H9 (cell line): ENCODE measurements around the gene CEP131. TPM values are rescaled to one million over a fixed set of nuclear protein-coding genes. Genes with fewer than 3 reads are reported as not detected.

Experiments
- DNase-seq: peaks from one replicate; pipeline ENCODE4 v3.0.0-alpha.2; 2017
- H2AFZ ChIP-seq: one replicate; pipeline ENCODE4 v1.6.1; 2013; ENCODE audit warnings: mild to moderate bottlenecking, low read length, control low read depth, moderate library complexity
- H2AK5ac ChIP-seq: 2 replicates; pipeline ENCODE4 v1.6.1; 2013; ENCODE audit warnings: low read length, control low read depth, mixed read lengths; ENCODE audit not compliant: insufficient read length
- H2BK120ac ChIP-seq: one replicate; pipeline ENCODE4 v1.6.1; 2013; ENCODE audit warnings: low read depth, mild to moderate bottlenecking, low read length, control low read depth, inconsistent platforms; ENCODE audit not compliant: poor library complexity, severe bottlenecking
- H2BK12ac ChIP-seq: 2 replicates; pipeline ENCODE4 v1.6.1; 2013; ENCODE audit warnings: low read length, control low read depth, mixed read lengths, low read depth; ENCODE audit not compliant: insufficient read length
- H2BK15ac ChIP-seq: 2 replicates; pipeline ENCODE4 v1.6.1; 2013; ENCODE audit warnings: low read depth, low read length, control low read depth
- H2BK20ac ChIP-seq: one replicate; pipeline ENCODE4 v1.6.1; 2013; ENCODE audit warnings: low read depth, mild to moderate bottlenecking, low read length, control low read depth, inconsistent platforms; ENCODE audit not compliant: poor library complexity, severe bottlenecking
- H2BK5ac ChIP-seq: 2 replicates; pipeline ENCODE4 v1.6.1; 2013; ENCODE audit warnings: low read length, control low read depth, mixed read lengths; ENCODE audit not compliant: insufficient read length
- H3K14ac ChIP-seq: 2 replicates; pipeline ENCODE4 v1.6.1; 2013; ENCODE audit warnings: low read length, control low read depth; ENCODE audit not compliant: insufficient read depth
- H3K18ac ChIP-seq: 2 replicates; pipeline ENCODE4 v1.6.1; 2013; ENCODE audit warnings: low read depth, mild to moderate bottlenecking, mixed read lengths, low read length, control low read depth; ENCODE audit not compliant: insufficient read length
- H3K23ac ChIP-seq: 2 replicates; pipeline ENCODE4 v1.6.1; 2013; ENCODE audit warnings: low read length, control low read depth, mixed read lengths, low read depth; ENCODE audit not compliant: insufficient read length
- H3K23me2 ChIP-seq: 2 replicates; pipeline ENCODE4 v1.6.1; 2013; ENCODE audit warnings: low read depth, mild to moderate bottlenecking, mixed read lengths, low read length, control low read depth; ENCODE audit not compliant: insufficient read length, poor library complexity, severe bottlenecking
- H3K27ac ChIP-seq: 2 replicates; pipeline ENCODE4 v1.5.1; 2013; ENCODE audit warnings: low read length, control low read depth, mixed read lengths, low read depth; ENCODE audit not compliant: insufficient read length
- H3K27me3 ChIP-seq: 2 replicates; pipeline ENCODE4 v1.6.1; 2013; ENCODE audit warnings: low read length, control low read depth, inconsistent platforms; ENCODE audit not compliant: insufficient read depth
- H3K4ac ChIP-seq: 2 replicates; pipeline ENCODE4 v1.6.1; 2013; ENCODE audit warnings: low read depth, mild to moderate bottlenecking, control low read depth, inconsistent platforms, low read length, moderate library complexity
- H3K4me1 ChIP-seq: 2 replicates; pipeline ENCODE4 v1.6.1; 2013; ENCODE audit warnings: low read length, control low read depth, inconsistent platforms; ENCODE audit not compliant: insufficient read depth
- H3K4me2 ChIP-seq: 2 replicates; pipeline ENCODE4 v1.6.1; 2013; ENCODE audit warnings: low read length, control low read depth, mixed read lengths; ENCODE audit not compliant: insufficient read length, insufficient read depth
- H3K56ac ChIP-seq: 2 replicates; pipeline ENCODE4 v1.6.1; 2013; ENCODE audit warnings: low read depth, mild to moderate bottlenecking, mixed read lengths, low read length, control low read depth; ENCODE audit not compliant: insufficient read length
- H3K79me1 ChIP-seq: 2 replicates; pipeline ENCODE4 v1.6.1; 2013; ENCODE audit warnings: low read depth, mild to moderate bottlenecking, moderate library complexity, low read length, control low read depth, inconsistent platforms; ENCODE audit not compliant: insufficient read depth, poor library complexity, severe bottlenecking
- H3K79me2 ChIP-seq: 2 replicates; pipeline ENCODE4 v1.6.1; 2013; ENCODE audit warnings: low read length, control low read depth, inconsistent platforms; ENCODE audit not compliant: insufficient read depth
- H3K9ac ChIP-seq: 2 replicates; pipeline ENCODE4 v1.6.1; 2013; ENCODE audit warnings: low read length, control low read depth, mixed read lengths; ENCODE audit not compliant: insufficient read length; ENCODE audit errors: extremely low read depth
- H3K9me3 ChIP-seq: one replicate; pipeline ENCODE4 v1.6.1; 2013; ENCODE audit warnings: low read depth, low read length, inconsistent platforms; ENCODE audit not compliant: control insufficient read depth
- H3T11ph ChIP-seq: one replicate; pipeline ENCODE4 v1.6.1; 2013; ENCODE audit warnings: mild to moderate bottlenecking, low read length, control low read depth, inconsistent platforms
- H4K20me1 ChIP-seq: one replicate; pipeline ENCODE4 v1.6.1; 2013; ENCODE audit not compliant: control insufficient read depth, insufficient read length, insufficient read depth
- H4K5ac ChIP-seq: 2 replicates; pipeline ENCODE4 v1.6.1; 2013; ENCODE audit warnings: low read depth, mild to moderate bottlenecking, mixed read lengths, low read length, control low read depth; ENCODE audit not compliant: insufficient read length
- H4K8ac ChIP-seq: replicated peaks from 2 replicates; pipeline ENCODE4 v1.6.1; 2013; ENCODE audit warnings: low read length, control low read depth, mixed read lengths, low read depth; ENCODE audit not compliant: insufficient read length
- H4K91ac ChIP-seq: 2 replicates; pipeline ENCODE4 v1.6.1; 2013; ENCODE audit warnings: low read depth, mild to moderate bottlenecking, moderate library complexity, mixed read lengths, low read length, control low read depth; ENCODE audit not compliant: insufficient read length
- H3K27ac Mint-ChIP-seq, 3 experiments: 2 replicates in 2 of 3; 3 replicates in 1 of 3; pipeline ENCODE4 v1.8.0; 2020 to 2021; ENCODE audit warnings: mixed read lengths in 3 of 3, mild to moderate bottlenecking in 1 of 3, moderate library complexity in 1 of 3
- H3K27me3 Mint-ChIP-seq: 2 replicates; pipeline ENCODE4 v1.8.0; 2021; ENCODE audit warnings: low read depth, mild to moderate bottlenecking, moderate library complexity, mixed read lengths
- H3K36me3 Mint-ChIP-seq, 3 experiments: 2 replicates in 2 of 3; 3 replicates in 1 of 3; pipeline ENCODE4 v1.8.0; 2020 to 2021; ENCODE audit warnings: low read depth in 3 of 3, mixed read lengths in 3 of 3; ENCODE audit not compliant: insufficient read depth in 1 of 3
- H3K4me1 Mint-ChIP-seq, 2 experiments: 2 replicates each; pipeline ENCODE4 v1.8.0; 2020; ENCODE audit warnings: mixed read lengths in 2 of 2
- H3K4me3 Mint-ChIP-seq, 2 experiments: 2 replicates in 1 of 2; 3 replicates in 1 of 2; pipeline ENCODE4 v1.8.0; 2020 to 2021; ENCODE audit warnings: mild to moderate bottlenecking in 2 of 2, mixed read lengths in 2 of 2, moderate library complexity in 1 of 2
- H3K9me3 Mint-ChIP-seq, 2 experiments: 2 replicates in 1 of 2; 3 replicates in 1 of 2; pipeline ENCODE4 v1.8.0; 2020; ENCODE audit warnings: mild to moderate bottlenecking in 2 of 2, mixed read lengths in 2 of 2, moderate library complexity in 1 of 2
- CTCF ChIP-seq: fragments of 200-600 bp; sonication (generic); conservative IDR thresholded peaks from 3 replicates; pipeline ENCODE4 v1.8.0; 2021; ENCODE audit warnings: antibody characterized with exemption, mild to moderate bottlenecking
- WGBS: extraction: QIAGEN DNeasy Blood & Tissue Kit; methylation state at CpG from one replicate; pipeline ENCODE4 v1.1.7; 2013; ENCODE audit warnings: missing lambda C conversion rate, low lambda C conversion rate, mixed read lengths; ENCODE audit not compliant: insufficient read length; ENCODE audit errors: extremely low coverage; 5-methylcytosine and 5-hydroxymethylcytosine counted together
- total RNA-seq: library from RNA; stranded (reverse); gene quantifications from 2 replicates; pipeline ENCODE4 v1.2.1, GENCODE V29; 2021

CEP131 gene
- total RNA-seq, 1 experiment from 2014 or later = 16.3 TPM

- Histone ChIP-seq H3K4ac (no peak overlapping the region), H3K9ac (no peak overlapping the region), H4K91ac (no peak overlapping the region), H2AK5ac (no peak overlapping the region), H3T11ph (no peak overlapping the region), H3K27ac (no peak overlapping the region), H3K56ac (no peak overlapping the region), H3K18ac (no peak overlapping the region), H2BK15ac (no peak overlapping the region), H3K14ac (no peak overlapping the region), H4K20me1 (no peaks in the 10 kb centered on the region), H2BK20ac (no peak overlapping the region), H3K79me2 (no peaks in the 10 kb centered on the region), H3K27me3 (no peaks in the 10 kb centered on the region), H3K4me1 (no peaks in the 10 kb centered on the region), H2BK120ac (no peak overlapping the region), H3K9me3 (no peaks in the 10 kb centered on the region), H4K8ac (no peak overlapping the region), H3K23me2 (no peaks in the 10 kb centered on the region), H3K4me2 (no peak overlapping the region), H2BK5ac (no peak overlapping the region), H3K23ac (no peak overlapping the region), H3K79me1 (no peaks in the 10 kb centered on the region), H2BK12ac (no peak overlapping the region), H4K5ac (no peak overlapping the region), H2AFZ (no peak overlapping the region)
- Mint-ChIP-seq H3K27me3 (no peaks in the 10 kb centered on the region; the same call in 1 of the 2 replicates), H3K4me3 (no peak overlapping the region), H3K36me3 (no peaks in the 10 kb centered on the region), H3K27ac (no peak overlapping the region), H3K4me1 (peaks cover 2 to 4% of the 10 kb centered on the region in 2 experiments; a peak in 1 of 4 replicates), H3K9me3 (no peaks in the 10 kb centered on the region)
- TF ChIP-seq CTCF = no peak
- DNase-seq = no peak
- WGBS = no CpG with 5 or more reads among the region's 49 CpGs
Measured at GRCh38 chr17:81180836-81181810, 41.6 kb downstream of the CEP131 start.
